ENCODE data around the gene NRXN3.

The NRXN3 gene

DNA sequence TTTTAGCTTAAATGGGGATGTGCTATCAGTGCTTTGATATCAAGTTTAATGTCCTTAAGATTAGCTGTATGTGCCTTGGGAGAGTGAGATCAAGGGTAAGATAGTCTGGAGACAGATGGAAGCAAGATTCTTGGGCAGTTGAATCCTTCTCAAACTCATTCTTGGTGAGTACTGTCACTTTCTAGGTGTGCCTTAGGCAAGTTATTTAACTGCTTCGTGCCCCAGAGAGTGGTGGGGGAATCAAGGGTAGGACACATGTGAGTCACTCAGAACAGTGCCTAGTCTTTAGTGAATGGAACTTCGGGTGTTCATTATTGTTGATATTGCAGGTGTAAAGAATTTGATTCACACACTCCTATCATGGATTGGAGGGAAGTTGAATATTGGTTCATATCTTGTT, 1237.4 kb downstream of the NRXN3 start:
- Mint-ChIP-seq H3K9me3 (peaks cover 3% of the 10 kb centered on the region), H3K4me1 (ENCODE audit: low read depth) (no peaks in the 10 kb centered on the region), H3K27ac (no peak overlapping the region), H3K4me3 (no peak overlapping the region), H3K27me3 (ENCODE audit: low read depth) (no peaks in the 10 kb centered on the region), H3K36me3 (ENCODE audit: low read depth) (no peaks in the 10 kb centered on the region)
- DNase-seq (ENCODE audit: low spot score), result no peak

- no peaks in the 10 kb centered on the region for H3K4me1 Mint-ChIP-seq (ENCODE audit: low read depth)
- no peak overlapping the region for H3K27ac Mint-ChIP-seq
- DNase-seq (ENCODE audit: low spot score), result no peak
- H3K9me3 Mint-ChIP-seq, result peaks cover 3% of the 10 kb centered on the region
- no peaks in the 10 kb centered on the region for H3K27me3 Mint-ChIP-seq (ENCODE audit: low read depth)
- no peaks in the 10 kb centered on the region for H3K36me3 Mint-ChIP-seq (ENCODE audit: low read depth)
- no peak overlapping the region for H3K4me3 Mint-ChIP-seq
These were observed 1238.5 kb downstream of the NRXN3 start for GRCh38 chr14:79408696-79409095.

- Mint-ChIP-seq H3K27me3 (ENCODE audit: low read depth) (no peaks in the 10 kb centered on the region), H3K36me3 (ENCODE audit: low read depth) (no peaks in the 10 kb centered on the region), H3K9me3 (peaks cover 3% of the 10 kb centered on the region), H3K27ac (no peak overlapping the region), H3K4me1 (ENCODE audit: low read depth) (no peaks in the 10 kb centered on the region), H3K4me3 (no peak overlapping the region)
- DNase-seq (ENCODE audit: low spot score), result no peak
These were observed 1241.4 kb downstream of the NRXN3 start for GRCh38 chr14:79411403-79412174.

GRCh38 chr14:79412822-79413221, 1242.6 kb downstream of the NRXN3 start:
- Mint-ChIP-seq H3K27ac (no peak overlapping the region), H3K36me3 (ENCODE audit: low read depth) (no peaks in the 10 kb centered on the region), H3K4me3 (no peak overlapping the region), H3K27me3 (ENCODE audit: low read depth) (no peaks in the 10 kb centered on the region), H3K9me3 (peaks cover 3% of the 10 kb centered on the region), H3K4me1 (ENCODE audit: low read depth) (no peaks in the 10 kb centered on the region)
- DNase-seq (ENCODE audit: low spot score), result no peak

- DNase-seq (ENCODE audit: low spot score), result no peak
- peaks cover 3% of the 10 kb centered on the region for H3K9me3 Mint-ChIP-seq
- H3K4me3 Mint-ChIP-seq, result no peak overlapping the region
- no peaks in the 10 kb centered on the region for H3K4me1 Mint-ChIP-seq (ENCODE audit: low read depth)
- no peaks in the 10 kb centered on the region for H3K27me3 Mint-ChIP-seq (ENCODE audit: low read depth)
- no peak overlapping the region for H3K27ac Mint-ChIP-seq
- H3K36me3 Mint-ChIP-seq (ENCODE audit: low read depth), result no peaks in the 10 kb centered on the region
These were observed 1243.7 kb downstream of the NRXN3 start for GRCh38 chr14:79413734-79414428.

DNA sequence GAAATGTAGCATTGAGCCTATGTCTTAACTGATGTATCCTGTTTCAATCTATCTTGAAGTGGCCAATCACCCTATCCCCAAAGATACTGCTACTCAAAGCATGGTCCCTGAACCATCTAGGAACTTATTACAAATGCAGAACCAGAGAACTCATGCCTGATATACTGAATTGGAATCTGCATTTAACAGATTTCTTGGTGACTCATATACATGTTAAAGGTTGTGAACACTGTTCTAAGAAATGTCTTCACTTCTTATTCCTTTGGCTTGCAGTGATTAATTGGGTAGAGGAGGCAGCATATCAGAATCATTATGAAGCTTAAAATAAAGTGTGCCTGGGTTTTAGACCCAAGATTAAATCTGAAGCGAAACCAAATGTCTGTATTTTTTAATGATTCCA, 1245.6 kb downstream of the NRXN3 start:
- Mint-ChIP-seq H3K4me1 (ENCODE audit: low read depth) (no peaks in the 10 kb centered on the region), H3K9me3 (peaks cover under 1% of the 10 kb centered on the region), H3K4me3 (no peak overlapping the region), H3K36me3 (ENCODE audit: low read depth) (no peaks in the 10 kb centered on the region), H3K27me3 (ENCODE audit: low read depth) (no peaks in the 10 kb centered on the region), H3K27ac (no peak overlapping the region)
- DNase-seq (ENCODE audit: low spot score), result no peak

GRCh38 chr14:79417961-79418360, 1247.8 kb downstream of the NRXN3 start:
- no peaks in the 10 kb centered on the region for H3K4me1 Mint-ChIP-seq (ENCODE audit: low read depth)
- DNase-seq (ENCODE audit: low spot score), result no peak
- H3K4me3 Mint-ChIP-seq, result no peak overlapping the region
- H3K27me3 Mint-ChIP-seq (ENCODE audit: low read depth), result no peaks in the 10 kb centered on the region
- no peak overlapping the region for H3K27ac Mint-ChIP-seq
- no peaks in the 10 kb centered on the region for H3K9me3 Mint-ChIP-seq
- H3K36me3 Mint-ChIP-seq (ENCODE audit: low read depth), result no peaks in the 10 kb centered on the region

GRCh38 chr14:79418649-79419415, 1248.7 kb downstream of the NRXN3 start:
- no peak overlapping the region for H3K4me3 Mint-ChIP-seq
- no peak overlapping the region for H3K27ac Mint-ChIP-seq
- H3K36me3 Mint-ChIP-seq (ENCODE audit: low read depth), result no peaks in the 10 kb centered on the region
- H3K27me3 Mint-ChIP-seq (ENCODE audit: low read depth), result no peaks in the 10 kb centered on the region
- H3K4me1 Mint-ChIP-seq (ENCODE audit: low read depth), result no peaks in the 10 kb centered on the region
- no peak for DNase-seq (ENCODE audit: low spot score)
- H3K9me3 Mint-ChIP-seq, result no peaks in the 10 kb centered on the region

DNA sequence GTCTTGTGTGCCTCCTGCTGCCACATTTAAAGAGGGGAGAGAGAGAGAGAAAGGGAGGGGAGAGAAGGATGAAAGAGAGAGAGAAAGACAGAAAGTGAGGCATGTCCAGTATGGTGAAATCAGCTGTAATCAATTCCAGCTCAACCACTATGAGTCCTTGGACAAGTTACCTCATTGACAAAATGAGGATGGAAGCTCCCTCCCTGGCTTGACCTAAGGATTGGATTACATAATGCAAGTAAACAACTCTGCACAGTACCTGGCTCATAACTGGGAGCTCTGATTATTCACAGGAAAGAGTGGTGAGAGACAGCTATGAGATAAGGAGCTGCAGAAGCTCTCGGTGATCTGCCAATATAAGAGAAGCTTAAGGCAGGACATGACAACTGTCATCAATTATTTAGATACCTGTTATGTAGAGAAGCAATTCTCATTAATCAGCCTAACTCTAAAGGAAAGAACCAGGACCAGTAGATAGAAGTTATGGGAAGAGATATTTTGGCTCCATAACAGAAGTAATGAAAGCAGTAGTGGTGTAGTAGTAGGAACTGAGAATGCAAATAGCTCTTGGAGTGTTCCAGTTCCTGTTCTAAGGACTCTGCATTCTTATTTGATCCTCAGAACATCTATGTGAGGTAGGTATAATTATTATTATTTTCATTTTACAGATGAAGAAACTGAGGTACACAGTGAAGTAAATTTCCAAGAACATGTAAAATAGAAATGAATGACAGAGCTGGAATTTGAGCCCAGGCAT, 1249.6 kb downstream of the NRXN3 start:
- H3K4me1 Mint-ChIP-seq (ENCODE audit: low read depth), result no peaks in the 10 kb centered on the region
- H3K27ac Mint-ChIP-seq, result no peak overlapping the region
- no peaks in the 10 kb centered on the region for H3K9me3 Mint-ChIP-seq
- no peaks in the 10 kb centered on the region for H3K27me3 Mint-ChIP-seq (ENCODE audit: low read depth)
- DNase-seq (ENCODE audit: low spot score), result no peak
- H3K4me3 Mint-ChIP-seq, result no peak overlapping the region
- H3K36me3 Mint-ChIP-seq (ENCODE audit: low read depth), result no peaks in the 10 kb centered on the region

GRCh38 chr14:79420725-79421124, 1250.6 kb downstream of the NRXN3 start:
- no peaks in the 10 kb centered on the region for H3K9me3 Mint-ChIP-seq
- no peaks in the 10 kb centered on the region for H3K36me3 Mint-ChIP-seq (ENCODE audit: low read depth)
- no peak for DNase-seq (ENCODE audit: low spot score)
- H3K4me1 Mint-ChIP-seq (ENCODE audit: low read depth), result no peaks in the 10 kb centered on the region
- H3K27me3 Mint-ChIP-seq (ENCODE audit: low read depth), result no peaks in the 10 kb centered on the region
- no peak overlapping the region for H3K4me3 Mint-ChIP-seq
- H3K27ac Mint-ChIP-seq, result no peak overlapping the region

- H3K4me3 Mint-ChIP-seq, result no peak overlapping the region
- no peak for DNase-seq (ENCODE audit: low spot score)
- H3K4me1 Mint-ChIP-seq (ENCODE audit: low read depth), result no peaks in the 10 kb centered on the region
- H3K27ac Mint-ChIP-seq, result no peak overlapping the region
- H3K9me3 Mint-ChIP-seq, result peaks cover 1% of the 10 kb centered on the region
- no peaks in the 10 kb centered on the region for H3K27me3 Mint-ChIP-seq (ENCODE audit: low read depth)
- H3K36me3 Mint-ChIP-seq (ENCODE audit: low read depth), result no peaks in the 10 kb centered on the region
These were observed 1251.6 kb downstream of the NRXN3 start for GRCh38 chr14:79421811-79422210.

DNA sequence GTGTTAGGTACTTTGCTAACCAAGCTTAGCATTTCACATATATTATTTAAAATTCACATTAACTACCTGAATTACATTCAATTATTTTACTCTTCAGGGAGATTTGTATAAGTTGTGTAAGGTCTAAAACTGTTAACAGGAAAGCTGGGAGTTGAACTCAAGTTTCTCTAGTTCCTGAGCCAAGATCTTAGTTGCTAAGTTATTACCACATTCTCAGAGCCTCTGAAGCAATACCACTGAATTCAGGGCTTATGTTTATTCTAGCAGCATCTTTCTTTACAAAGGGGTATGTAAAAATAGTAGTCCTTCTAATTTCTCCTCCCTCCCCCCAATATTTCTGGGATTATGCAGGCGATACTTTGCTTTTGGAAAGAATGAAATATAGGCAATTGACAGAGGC, 1254.3 kb downstream of the NRXN3 start:
- no peaks in the 10 kb centered on the region for H3K36me3 Mint-ChIP-seq (ENCODE audit: low read depth)
- no peaks in the 10 kb centered on the region for H3K27me3 Mint-ChIP-seq (ENCODE audit: low read depth)
- no peak for DNase-seq (ENCODE audit: low spot score)
- no peak overlapping the region for H3K4me3 Mint-ChIP-seq
- H3K27ac Mint-ChIP-seq, result no peak overlapping the region
- no peaks in the 10 kb centered on the region for H3K4me1 Mint-ChIP-seq (ENCODE audit: low read depth)
- peaks cover 3% of the 10 kb centered on the region for H3K9me3 Mint-ChIP-seq

DNA sequence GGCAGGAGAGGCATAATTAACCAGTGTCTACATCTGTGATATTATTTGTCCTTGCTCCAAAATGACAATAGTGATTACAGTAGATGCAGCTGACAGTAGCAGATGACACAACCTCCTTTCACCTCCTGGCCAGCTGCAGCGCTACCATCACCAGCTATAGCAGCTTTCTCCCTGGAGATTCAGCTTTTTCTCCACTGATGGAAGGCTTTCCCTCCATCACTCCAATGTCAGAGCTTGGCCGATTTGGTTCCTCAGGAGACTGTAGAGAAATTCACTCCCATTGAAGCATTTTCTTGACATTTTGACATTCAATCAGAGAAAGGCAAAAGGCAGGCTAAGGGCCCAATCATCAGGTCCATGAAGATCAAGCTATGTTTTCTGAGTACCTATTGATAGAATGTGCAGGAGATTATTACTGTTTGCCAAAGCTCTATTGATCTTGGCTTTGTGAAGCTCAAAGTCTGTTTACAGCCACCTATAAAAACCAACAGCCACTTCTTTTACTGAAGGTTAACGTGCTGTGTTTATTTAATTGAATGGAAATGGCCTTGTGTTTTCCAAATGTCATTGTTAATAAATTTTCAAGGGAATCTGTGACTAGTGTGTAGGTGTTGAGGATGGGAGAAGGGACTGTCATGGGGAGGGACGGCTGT, 1256.1 kb downstream of the NRXN3 start:
- Mint-ChIP-seq H3K27ac (no peak overlapping the region), H3K4me1 (ENCODE audit: low read depth) (no peaks in the 10 kb centered on the region), H3K27me3 (ENCODE audit: low read depth) (no peaks in the 10 kb centered on the region), H3K4me3 (no peak overlapping the region), H3K9me3 (peaks cover 3% of the 10 kb centered on the region), H3K36me3 (ENCODE audit: low read depth) (no peaks in the 10 kb centered on the region)
- no peak for DNase-seq (ENCODE audit: low spot score)
